Left renal cortex interstitium (tissue), 4 donors: Measurements from ENCODE around the gene CLRN3. TPM values are rescaled to one million over a fixed set of nuclear protein-coding genes. Genes with fewer than 3 reads are reported as not detected.

Experiments used
- DNase-seq, 4 donors: peaks; one replicate each; pipeline ENCODE4 v3.0.0-alpha.2; 2013; ENCODE audit warnings: low read depth in 4 of 4, low spot score in 2 of 4, missing footprints in 1 of 4
- polyA plus RNA-seq, 4 donors: library from polyadenylated mRNA; unstranded; fragments of 120-200 nt; gene quantifications; one replicate each; pipeline ENCODE4 v1.2.1, GENCODE V29; 2013; ENCODE audit not compliant: insufficient read length in 4 of 4

Gene CLRN3
- polyA plus RNA-seq: 10 to 100 TPM; 14.1 to 21.5 (median 18.3) TPM

- no peak for DNase-seq
These were observed at the start of gene CLRN3 for GRCh38 chr10:127892743-127893142. Gene CLRN3 (minus strand): TSS chr10:127892941. CDS start chr10:127892784, 157 bp downstream.

GRCh38 chr10:127940866-127941640, 48.3 kb upstream of the CLRN3 start:
- DNase-seq: no peak

GRCh38 chr10:127939786-127940330, 47.1 kb upstream of the CLRN3 start:
- no peak for DNase-seq

GRCh38 chr10:127937915-127938463, 45.2 kb upstream of the CLRN3 start:
- no peak for DNase-seq

GRCh38 chr10:127937069-127937468, 44.3 kb upstream of the CLRN3 start:
- no peak for DNase-seq

GRCh38 chr10:127935071-127935561, 42.4 kb upstream of the CLRN3 start:
- no peak for DNase-seq

- no peak for DNase-seq
These were observed 41.6 kb upstream of the CLRN3 start for GRCh38 chr10:127934383-127934782.

- DNase-seq: no peak
These were observed 40.5 kb upstream of the CLRN3 start for GRCh38 chr10:127933271-127933670.

- no peak for DNase-seq
These were observed 40.0 kb upstream of the CLRN3 start for GRCh38 chr10:127932521-127933270.

GRCh38 chr10:127928021-127928806, 35.5 kb upstream of the CLRN3 start:
- no peak for DNase-seq

GRCh38 chr10:127926455-127926854, 33.7 kb upstream of the CLRN3 start:
- DNase-seq: no peak

GRCh38 chr10:127925471-127926207, 32.9 kb upstream of the CLRN3 start:
- no peak for DNase-seq

GRCh38 chr10:127923646-127924045, 30.9 kb upstream of the CLRN3 start:
- no peak for DNase-seq

- no peak for DNase-seq
These were observed 30.1 kb upstream of the CLRN3 start for GRCh38 chr10:127922675-127923366.

GRCh38 chr10:127922206-127922605, 29.5 kb upstream of the CLRN3 start:
- DNase-seq: no peak

GRCh38 chr10:127921753-127922145, 29.0 kb upstream of the CLRN3 start:
- no peak for DNase-seq

GRCh38 chr10:127921075-127921752, 28.5 kb upstream of the CLRN3 start:
- DNase-seq: no peak

- DNase-seq: no peak
These were observed 27.7 kb upstream of the CLRN3 start for GRCh38 chr10:127920306-127921074.
